Measurements from ENCODE around the gene SLC35E4. TPM values are rescaled to one million over a fixed set of nuclear protein-coding genes. Genes with fewer than 3 reads are reported as not detected.
"Not testable (repeated sequence)": the region's sequence is repeated elsewhere in the genome, so short reads cannot be mapped to it uniquely, and the experiment has no call there.

SLC35E4 gene
- polyA plus RNA-seq, 1 experiment, result 4.9 TPM

- no peaks in the 10 kb centered on the region; the same call in 1 of the 2 replicates for H3K27me3 ChIP-seq (ENCODE audit: control insufficient read depth, insufficient read depth, low read length)
- ChIA-PET POLR2A (no interaction called here), CTCF (interaction anchor here (0.6 to 1.7 kb wide), 2 partner anchors 8 to 22 kb away, joined by 3 read pairs; no protein-coding TSS in a partner anchor)
- no peak for DNase-seq (ENCODE audit: low read depth)
- no peaks in the 10 kb centered on the region for H3K36me3 ChIP-seq (ENCODE audit: control insufficient read depth, insufficient read depth, low read length)
- no peak overlapping the region for H3K4me3 ChIP-seq (ENCODE audit: low read depth, low read length)
- TF ChIP-seq, protein P1, sequence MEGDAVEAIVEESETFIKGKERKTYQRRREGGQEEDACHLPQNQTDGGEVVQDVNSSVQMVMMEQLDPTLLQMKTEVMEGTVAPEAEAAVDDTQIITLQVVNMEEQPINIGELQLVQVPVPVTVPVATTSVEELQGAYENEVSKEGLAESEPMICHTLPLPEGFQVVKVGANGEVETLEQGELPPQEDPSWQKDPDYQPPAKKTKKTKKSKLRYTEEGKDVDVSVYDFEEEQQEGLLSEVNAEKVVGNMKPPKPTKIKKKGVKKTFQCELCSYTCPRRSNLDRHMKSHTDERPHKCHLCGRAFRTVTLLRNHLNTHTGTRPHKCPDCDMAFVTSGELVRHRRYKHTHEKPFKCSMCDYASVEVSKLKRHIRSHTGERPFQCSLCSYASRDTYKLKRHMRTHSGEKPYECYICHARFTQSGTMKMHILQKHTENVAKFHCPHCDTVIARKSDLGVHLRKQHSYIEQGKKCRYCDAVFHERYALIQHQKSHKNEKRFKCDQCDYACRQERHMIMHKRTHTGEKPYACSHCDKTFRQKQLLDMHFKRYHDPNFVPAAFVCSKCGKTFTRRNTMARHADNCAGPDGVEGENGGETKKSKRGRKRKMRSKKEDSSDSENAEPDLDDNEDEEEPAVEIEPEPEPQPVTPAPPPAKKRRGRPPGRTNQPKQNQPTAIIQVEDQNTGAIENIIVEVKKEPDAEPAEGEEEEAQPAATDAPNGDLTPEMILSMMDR (IDR thresholded peaks at IDR 0.05; ENCODE audit: insufficient read depth, low read depth, low read length), result no peak
These were observed 22.8 kb upstream of the SLC35E4 start for GRCh38 chr22:30612789-30613188.

GRCh38 chr22:30614268-30614667 is 21.3 kb upstream of the SLC35E4 start:
- ChIA-PET POLR2A (no interaction called here), CTCF (interaction anchor here (1.0 to 2.7 kb wide), 3 partner anchors 10 to 141 kb away, joined by 3 to 9 read pairs (median 3); no protein-coding TSS in a partner anchor)
- TF ChIP-seq, protein P1 (IDR thresholded peaks at IDR 0.05; ENCODE audit: insufficient read depth, low read depth, low read length), result no peak
- H3K4me3 ChIP-seq (ENCODE audit: low read depth, low read length), result no peak overlapping the region
- no peaks in the 10 kb centered on the region; the same call in 1 of the 2 replicates for H3K27me3 ChIP-seq (ENCODE audit: control insufficient read depth, insufficient read depth, low read length)
- H3K36me3 ChIP-seq (ENCODE audit: control insufficient read depth, insufficient read depth, low read length), result no peaks in the 10 kb centered on the region
- DNase-seq (ENCODE audit: low read depth), result no peak

GRCh38 chr22:30614879-30615278 is 20.7 kb upstream of the SLC35E4 start:
- TF ChIP-seq, protein P1 (IDR thresholded peaks at IDR 0.05; ENCODE audit: insufficient read depth, low read depth, low read length), result no peak
- ChIA-PET CTCF (interaction anchor here (0.7 to 2.7 kb wide), 4 partner anchors 10 to 276 kb away, joined by 3 to 9 read pairs (median 3); no protein-coding TSS in a partner anchor), POLR2A (no interaction called here)
- H3K27me3 ChIP-seq (ENCODE audit: control insufficient read depth, insufficient read depth, low read length), result no peaks in the 10 kb centered on the region; the same call in 1 of the 2 replicates
- H3K4me3 ChIP-seq (ENCODE audit: low read depth, low read length), result no peak overlapping the region
- no peak for DNase-seq (ENCODE audit: low read depth)
- H3K36me3 ChIP-seq (ENCODE audit: control insufficient read depth, insufficient read depth, low read length), result no peaks in the 10 kb centered on the region

DNA sequence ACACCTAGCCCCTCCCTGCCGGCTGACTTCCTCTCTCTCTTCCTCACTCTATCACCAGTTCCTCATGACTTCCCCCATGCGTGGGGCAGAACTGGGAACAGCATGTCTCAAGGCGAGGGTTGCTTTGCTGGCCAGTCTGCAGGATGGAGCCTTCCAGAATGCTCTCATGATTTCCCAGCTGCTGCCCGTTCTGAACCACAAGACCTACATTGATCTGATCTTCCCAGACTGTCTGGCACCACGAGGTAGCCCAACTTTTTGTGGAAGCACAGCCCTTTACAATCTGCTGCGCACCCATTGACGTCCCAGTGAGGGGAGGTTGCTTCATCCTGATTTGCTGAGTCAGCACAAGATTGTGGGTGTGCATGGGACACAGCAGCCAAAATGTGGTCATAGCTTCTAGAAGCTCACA is 20.0 kb upstream of the SLC35E4 start:
- no peak for DNase-seq (ENCODE audit: low read depth)
- Histone ChIP-seq H3K36me3 (ENCODE audit: control insufficient read depth, insufficient read depth, low read length) (no peaks in the 10 kb centered on the region), H3K4me3 (ENCODE audit: low read depth, low read length) (no peak overlapping the region), H3K27me3 (ENCODE audit: control insufficient read depth, insufficient read depth, low read length) (no peaks in the 10 kb centered on the region; the same call in 1 of the 2 replicates)
- POLR2A ChIA-PET, result no interaction called here
- CTCF ChIA-PET, result interaction anchor here (1.0 to 2.7 kb wide), 2 partner anchors 19 to 140 kb away, joined by 3 to 9 read pairs; no protein-coding TSS in a partner anchor
- TF ChIP-seq, protein P1 (IDR thresholded peaks at IDR 0.05; ENCODE audit: insufficient read depth, low read depth, low read length), result no peak

- H3K27me3 ChIP-seq (ENCODE audit: control insufficient read depth, insufficient read depth, low read length), result no peaks in the 10 kb centered on the region; the same call in 1 of the 2 replicates
- no peaks in the 10 kb centered on the region for H3K36me3 ChIP-seq (ENCODE audit: control insufficient read depth, insufficient read depth, low read length)
- H3K4me3 ChIP-seq (ENCODE audit: low read depth, low read length), result no peak overlapping the region
- ChIA-PET CTCF (interaction anchor here (1.0 to 2.1 kb wide), 2 partner anchors 16 to 137 kb away, joined by 4 to 5 read pairs; no protein-coding TSS in a partner anchor), POLR2A (no interaction called here)
- no peak for DNase-seq (ENCODE audit: low read depth)
- TF ChIP-seq, protein P1 (IDR thresholded peaks at IDR 0.05; ENCODE audit: insufficient read depth, low read depth, low read length), result no peak
These were observed 17.8 kb upstream of the SLC35E4 start for GRCh38 chr22:30617819-30618218.

DNA sequence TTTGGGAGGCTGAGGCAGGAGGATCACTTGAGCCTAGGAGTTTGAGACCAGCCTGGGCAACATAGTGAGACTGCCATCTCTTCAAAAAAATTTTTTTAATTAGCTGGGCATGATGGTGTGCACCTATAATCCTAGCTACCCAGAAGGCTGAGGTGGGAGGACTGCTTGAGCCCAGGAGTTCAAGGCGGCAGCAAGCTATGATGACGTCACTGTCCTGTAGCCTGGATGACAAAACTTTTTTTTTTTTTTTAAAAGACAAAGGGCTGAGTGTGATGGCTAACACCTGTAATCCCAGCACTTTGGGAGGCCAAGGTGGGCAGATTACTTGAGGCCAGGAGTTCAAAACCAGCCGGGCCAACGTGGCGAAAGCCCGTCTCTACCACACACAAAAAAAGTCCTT is 15.7 kb upstream of the SLC35E4 start:
- CTCF ChIA-PET, result interaction anchor here (1.2 to 2.1 kb wide), 3 partner anchors 14 to 135 kb away, joined by 4 to 13 read pairs (median 5); partner anchors contain the start of gene SLC35E4
- DNase-seq (ENCODE audit: low read depth); H3K27me3 ChIP-seq (ENCODE audit: control insufficient read depth, insufficient read depth, low read length); H3K4me3 ChIP-seq (ENCODE audit: low read depth, low read length); H3K36me3 ChIP-seq (ENCODE audit: control insufficient read depth, insufficient read depth, low read length): not testable (repeated sequence)
- POLR2A ChIA-PET, result interaction anchor here (0.6 kb wide), 1 partner anchor 21 kb away, joined by 3 read pairs; no protein-coding TSS in a partner anchor

Data from BJ (cell line).